Vein endothelial cell (primary cell): ENCODE results near the gene FYB1. TPM values are rescaled to one million over a fixed set of nuclear protein-coding genes. Genes with fewer than 3 reads are reported as not detected.

Experiments used
- total RNA-seq: library from RNA; depleted of rRNA; stranded (reverse); fragments of >200 nt; gene quantifications from 2 replicates; pipeline ENCODE4 v1.2.3, GENCODE V29; 2012

Gene FYB1, protein sequence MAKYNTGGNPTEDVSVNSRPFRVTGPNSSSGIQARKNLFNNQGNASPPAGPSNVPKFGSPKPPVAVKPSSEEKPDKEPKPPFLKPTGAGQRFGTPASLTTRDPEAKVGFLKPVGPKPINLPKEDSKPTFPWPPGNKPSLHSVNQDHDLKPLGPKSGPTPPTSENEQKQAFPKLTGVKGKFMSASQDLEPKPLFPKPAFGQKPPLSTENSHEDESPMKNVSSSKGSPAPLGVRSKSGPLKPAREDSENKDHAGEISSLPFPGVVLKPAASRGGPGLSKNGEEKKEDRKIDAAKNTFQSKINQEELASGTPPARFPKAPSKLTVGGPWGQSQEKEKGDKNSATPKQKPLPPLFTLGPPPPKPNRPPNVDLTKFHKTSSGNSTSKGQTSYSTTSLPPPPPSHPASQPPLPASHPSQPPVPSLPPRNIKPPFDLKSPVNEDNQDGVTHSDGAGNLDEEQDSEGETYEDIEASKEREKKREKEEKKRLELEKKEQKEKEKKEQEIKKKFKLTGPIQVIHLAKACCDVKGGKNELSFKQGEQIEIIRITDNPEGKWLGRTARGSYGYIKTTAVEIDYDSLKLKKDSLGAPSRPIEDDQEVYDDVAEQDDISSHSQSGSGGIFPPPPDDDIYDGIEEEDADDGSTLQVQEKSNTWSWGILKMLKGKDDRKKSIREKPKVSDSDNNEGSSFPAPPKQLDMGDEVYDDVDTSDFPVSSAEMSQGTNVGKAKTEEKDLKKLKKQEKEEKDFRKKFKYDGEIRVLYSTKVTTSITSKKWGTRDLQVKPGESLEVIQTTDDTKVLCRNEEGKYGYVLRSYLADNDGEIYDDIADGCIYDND
- not detected in 2 replicates for total RNA-seq

GRCh38 chr5:39219437-39219836 is at the start of gene FYB1:
Gene FYB1, minus strand, starts transcription at chr5:39219563. Its CDS starts 16,603 bp downstream, at chr5:39202960.

DNA sequence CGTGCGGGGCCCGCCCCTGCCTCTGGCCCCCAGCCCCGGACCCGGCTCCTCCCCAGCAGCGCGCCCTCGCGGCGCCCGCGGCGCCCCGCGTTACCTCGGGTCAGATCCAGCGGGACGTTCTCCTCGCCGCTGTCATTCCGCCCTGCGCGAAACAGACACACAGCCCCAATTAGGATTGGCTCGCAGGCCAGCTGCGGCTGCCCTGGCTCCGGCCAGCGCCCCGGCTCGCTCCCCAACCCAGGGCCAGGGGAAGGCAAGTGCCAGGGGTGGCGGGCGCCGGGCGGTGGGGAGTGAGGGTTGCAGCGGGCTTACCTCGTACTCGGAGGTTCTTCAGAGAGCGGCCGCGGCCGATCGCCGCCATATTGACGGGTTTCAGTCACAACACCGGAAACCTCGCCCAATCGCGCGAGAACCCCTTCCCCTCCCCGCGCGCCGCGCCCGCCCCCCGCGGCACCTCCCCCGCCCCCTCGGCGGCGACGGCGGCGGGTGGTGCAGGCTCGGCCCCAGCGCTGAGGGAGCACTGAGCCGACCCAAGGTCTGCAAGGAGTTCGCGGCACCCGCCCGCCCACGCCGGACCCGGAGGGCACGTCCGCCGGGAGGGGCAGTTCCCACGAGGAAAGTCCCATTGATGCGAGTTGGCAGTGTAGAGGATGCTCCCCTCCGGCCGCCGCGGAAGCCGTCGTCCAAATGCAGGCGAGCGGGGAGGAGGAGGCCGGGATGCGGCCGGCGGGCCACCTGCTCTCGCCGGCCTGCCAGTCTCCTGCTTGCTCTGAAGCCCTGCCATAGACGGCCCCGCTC is 145.1 kb downstream of the FYB1 start, which contains the start of gene RICTOR:
TSS of gene RICTOR (minus strand) at position 383 of the 798 bp plus-strand sequence. CDS start at position 361, 22 bp downstream.

Other genes with a start within 250 kb of the FYB1 start
- 46.7 and 68.1 TPM in 2 replicates for gene RICTOR, start 145.2 kb downstream of the FYB1 start, total RNA-seq
- 0.29 TPM in 1 of 2 replicates, not detected in the other for gene C9, start 144.9 kb upstream of the FYB1 start, total RNA-seq
- gene DAB2, start 205.4 kb upstream of the FYB1 start, total RNA-seq: 153 and 158 TPM in 2 replicates